PC-9 (cell line): Measurements from ENCODE around the gene ZDHHC3. TPM values are rescaled to one million over a fixed set of nuclear protein-coding genes. Genes with fewer than 3 reads are reported as not detected.

ENCODE experiments used
- BruUV-seq: library from RNA; stranded (reverse); fragments of 400-500 nt; replicated peaks from 2 replicates; lab custom pipeline; 2021; lab: Mats Ljungman, UMichigan
- CTCF ChIA-PET: fragments of 300-600 bp; sonication (Branson Sonifier 250); formaldehyde crosslinking; loops from one replicate; lab custom pipeline; 2022; ENCODE audit warnings: antibody characterized with exemption; lab: Charles Lee
- POLR2A ChIA-PET: fragments of 300-600 bp; sonication (Branson Sonifier 250); formaldehyde crosslinking; loops from one replicate; lab custom pipeline; 2022; ENCODE audit warnings: antibody characterized with exemption; ENCODE audit not compliant: unreplicated experiment; lab: Charles Lee
- DNase-seq, 2 experiments: peaks; one replicate each; pipeline versions ENCODE4 v3.0.0 to v3.0.0-alpha.2; 2015 to 2022; ENCODE audit warnings: mixed read lengths in 1 of 2
- H2AFZ ChIP-seq: fragments of 200-600 bp; sonication (generic); 2 replicates; pipeline ENCODE4 v1.8.1; 2017; ENCODE audit warnings: antibody characterized with exemption
- H3F3A ChIP-seq: fragments of 200-600 bp; sonication (generic); 2 replicates; pipeline ENCODE4 v1.8.1; 2017; ENCODE audit warnings: antibody characterized with exemption, mild to moderate bottlenecking, low read depth; ENCODE audit not compliant: insufficient read depth
- H3K27ac ChIP-seq: fragments of 200-600 bp; sonication (generic); 2 replicates; pipeline ENCODE4 v1.6.1; 2016; ENCODE audit warnings: mixed run types
- H3K27me3 ChIP-seq: fragments of 200-600 bp; sonication (generic); 2 replicates; pipeline ENCODE4 v1.6.1; 2016; ENCODE audit warnings: low read depth, mixed run types; ENCODE audit not compliant: insufficient read depth
- H3K36me3 ChIP-seq: fragments of 200-600 bp; sonication (generic); 2 replicates; pipeline ENCODE4 v1.6.1; 2016; ENCODE audit warnings: low read depth, mixed run types
- H3K4me1 ChIP-seq: fragments of 200-600 bp; sonication (generic); replicated peaks from 2 replicates; pipeline ENCODE4 v1.6.1; 2016; ENCODE audit warnings: mixed run types; ENCODE audit not compliant: insufficient read depth
- H3K4me2 ChIP-seq: fragments of 200-600 bp; sonication (generic); 2 replicates; pipeline ENCODE4 v1.6.1; 2017; ENCODE audit warnings: mixed run types
- H3K4me3 ChIP-seq: fragments of 200-600 bp; sonication (generic); 2 replicates; pipeline ENCODE4 v1.6.1; 2016; ENCODE audit warnings: mixed run types
- H3K79me2 ChIP-seq: fragments of 200-600 bp; sonication (generic); 2 replicates; pipeline ENCODE4 v1.6.1; 2017; ENCODE audit warnings: low read depth, mixed run types
- H3K9me2 ChIP-seq: fragments of 200-600 bp; sonication (generic); 2 replicates; pipeline ENCODE4 v1.8.1; 2017; ENCODE audit warnings: mild to moderate bottlenecking; ENCODE audit not compliant: insufficient read depth
- H3K9me3 ChIP-seq: fragments of 200-600 bp; sonication (generic); 2 replicates; pipeline ENCODE4 v1.8.1; 2016; ENCODE audit warnings: low read depth; ENCODE audit not compliant: insufficient read depth
- H4K20me1 ChIP-seq: fragments of 200-600 bp; sonication (generic); 2 replicates; pipeline ENCODE4 v1.8.1; 2017; ENCODE audit not compliant: insufficient read depth
- CTCF ChIP-seq: fragments of 200-600 bp; sonication (generic); conservative IDR thresholded peaks from 2 replicates; pipeline ENCODE4 v1.6.1; 2017; ENCODE audit warnings: mixed run types, antibody characterized with exemption, mild to moderate bottlenecking, moderate library complexity
- EZH2 ChIP-seq: fragments of 200-600 bp; sonication (generic); IDR thresholded peaks from 2 replicates; pipeline ENCODE4 v1.8.0; 2017; ENCODE audit warnings: antibody characterized with exemption, low read depth
- intact Hi-C: fragments of 100-400 bp; cut with micrococcal nuclease; formaldehyde crosslinking; loops from one replicate; pipeline ENCODE4 v1.10.0; 2022; ENCODE audit not compliant: unreplicated experiment
- total RNA-seq: library from RNA; stranded (reverse); gene quantifications from 2 replicates; pipeline ENCODE4 v1.2.3, GENCODE V29; 2021

The ZDHHC3 gene
- total RNA-seq, 1 experiment from 2014 or later, result 107 TPM

GRCh38 chr3:44887101-44887500 is 88.9 kb downstream of the ZDHHC3 start:
- no peaks in the 10 kb centered on the region for H3K36me3 ChIP-seq
- H3K9me2 ChIP-seq, result no peaks in the 10 kb centered on the region
- H3K79me2 ChIP-seq, result no peaks in the 10 kb centered on the region
- H3K9me3 ChIP-seq, result 0 out of 2 replicates have a peak, but pooled peaks cover 3% of the 10 kb centered on the region
- H2AFZ ChIP-seq, result no peak overlapping the region
- peaks cover 39% of the 10 kb centered on the region for H3F3A ChIP-seq
- H3K4me2 ChIP-seq, result peak overlapping the region; percentile 15; the same call in 1 of the 2 replicates
- H3K27me3 ChIP-seq, result no peaks in the 10 kb centered on the region
- no peak overlapping the region for H3K4me3 ChIP-seq
- H3K4me1 ChIP-seq, result peaks cover 43% of the 10 kb centered on the region
- BruUV-seq, result no TSS peak
- TF ChIP-seq EZH2 (no peak), CTCF (no peak)
- intact Hi-C loops, result loop anchor here (5.0 to 10.0 kb wide), 2 partner anchors 80 to 758 kb away; no protein-coding TSS in a partner anchor
- no peaks in the 10 kb centered on the region for H4K20me1 ChIP-seq
- ChIA-PET CTCF (no interaction called here), POLR2A (interaction anchor here (0.6 kb wide), 1 partner anchor 549 kb away, joined by 3 read pairs; the partner anchor contains the start of gene TCAIM)
- peak overlapping the region; percentile 61 for H3K27ac ChIP-seq
- no peak for DNase-seq

- DNase-seq, result peak in 1 of 2 experiments; percentile 82
- Histone ChIP-seq H3K4me3 (no peak overlapping the region), H3K27ac (peak overlapping the region; percentile 61), H3K4me2 (peak overlapping the region; percentile 15; the same call in 1 of the 2 replicates), H3K79me2 (no peaks in the 10 kb centered on the region), H3F3A (peaks cover 39% of the 10 kb centered on the region), H4K20me1 (no peaks in the 10 kb centered on the region), H3K9me3 (0 out of 2 replicates have a peak, but pooled peaks cover 3% of the 10 kb centered on the region), H3K4me1 (peaks cover 43% of the 10 kb centered on the region), H3K36me3 (no peaks in the 10 kb centered on the region), H3K9me2 (no peaks in the 10 kb centered on the region), H3K27me3 (no peaks in the 10 kb centered on the region), H2AFZ (no peak overlapping the region)
- POLR2A ChIA-PET, result no interaction called here
- no TSS peak for BruUV-seq
- TF ChIP-seq CTCF, result no peak
- no peak for TF ChIP-seq EZH2
- intact Hi-C loops, result loop anchor here (5.0 to 10.0 kb wide), 2 partner anchors 81 to 758 kb away; no protein-coding TSS in a partner anchor
- CTCF ChIA-PET, result no interaction called here
Observed at GRCh38 chr3:44886561-44886960, 89.4 kb downstream of the ZDHHC3 start.

- DNase-seq, result peak; percentile 85 to 88
- Histone ChIP-seq H3K4me3 (no peak overlapping the region), H3K4me1 (peaks cover 43% of the 10 kb centered on the region), H4K20me1 (no peaks in the 10 kb centered on the region), H3K27me3 (no peaks in the 10 kb centered on the region), H3K36me3 (no peaks in the 10 kb centered on the region), H3K9me2 (no peaks in the 10 kb centered on the region), H3K79me2 (no peaks in the 10 kb centered on the region), H3F3A (peaks cover 39% of the 10 kb centered on the region), H3K9me3 (0 out of 2 replicates have a peak, but pooled peaks cover 3% of the 10 kb centered on the region), H3K27ac (peak overlapping the region; percentile 77), H2AFZ (no peak overlapping the region), H3K4me2 (peak overlapping the region; percentile 53)
- no peak for TF ChIP-seq EZH2
- TF ChIP-seq CTCF, result no peak
- POLR2A ChIA-PET, result interaction anchor here (0.6 to 0.8 kb wide), 4 partner anchors 13 to 375 kb away, joined by 3 to 14 read pairs (median 6); no protein-coding TSS in a partner anchor
- intact Hi-C loops, result loop anchor here (5.0 to 10.0 kb wide), 2 partner anchors 82 to 759 kb away; no protein-coding TSS in a partner anchor
- no TSS peak for BruUV-seq
- CTCF ChIA-PET, result interaction anchor here (0.6 kb wide), 1 partner anchor 265 kb away, joined by 3 read pairs; no protein-coding TSS in a partner anchor
Observed at GRCh38 chr3:44885618-44886017, 90.4 kb downstream of the ZDHHC3 start.
